ENCODE results near the gene SLC16A2. TPM values are rescaled to one million over a fixed set of nuclear protein-coding genes. Genes with fewer than 3 reads are reported as not detected.
A peak's percentile ranks its signal among the peaks of the same experiment; 100 is the strongest.

Gene SLC16A2
- total RNA-seq, 4 donors from 2014 or later: 6.4 to 12.1 (median 9.4) TPM

- H3K27me3 ChIP-seq: no peaks in the 10 kb centered on the region
- H3K27ac ChIP-seq: peak overlapping the region; percentile 91 to 97 (median 92)
- H3K9me3 ChIP-seq: no peaks in the 10 kb centered on the region
- peak overlapping the region; percentile 62 to 80 for H3K4me3 ChIP-seq
- peaks cover 0 to 25% (median 3%) of the 10 kb centered on the region in 3 donors for H3K4me1 ChIP-seq
- ATAC-seq: peak; percentile 86
- WGBS, 2 donors (ENCODE audit: low coverage in 1 of 2): no CpG with 5 or more reads among the region's 54 CpGs
- no peaks in the 10 kb centered on the region for H3K36me3 ChIP-seq
- TF ChIP-seq CTCF (IDR thresholded peaks at IDR 0.05): no peak
- peak; percentile 37 to 40 for TF ChIP-seq POLR2A (IDR thresholded peaks at IDR 0.05)
- TF ChIP-seq POLR2AphosphoS5 (IDR thresholded peaks at IDR 0.05): peak; percentile 60
Observed at GRCh38 chrX:74420196-74421035, 877 bp upstream of the SLC16A2 start.

GRCh38 chrX:74421740-74422352, 553 bp downstream of the SLC16A2 start:
- H3K27me3 ChIP-seq: no peaks in the 10 kb centered on the region
- TF ChIP-seq CTCF (IDR thresholded peaks at IDR 0.05) (no peak), EP300 (IDR thresholded peaks at IDR 0.05) (no peak), POLR2A (IDR thresholded peaks at IDR 0.05) (no peak), POLR2AphosphoS5 (IDR thresholded peaks at IDR 0.05) (no peak)
- H3K9me3 ChIP-seq: no peaks in the 10 kb centered on the region
- H3K4me3 ChIP-seq: peak overlapping the region; percentile 62 to 80
- H3K27ac ChIP-seq: peak overlapping the region; percentile 47 to 92 (median 92)
- H3K4me1 ChIP-seq: peaks cover 0 to 25% (median 3%) of the 10 kb centered on the region in 3 donors
- no peak for ATAC-seq
- no peaks in the 10 kb centered on the region for H3K36me3 ChIP-seq
- 1% methylated on average over 17 of the region's 46 CpGs; no CpG with 5 or more reads in 1 of the 2 donors for WGBS, 2 donors (ENCODE audit: low coverage in 1 of 2)

- no peaks in the 10 kb centered on the region for H3K36me3 ChIP-seq
- H3K9me3 ChIP-seq: no peaks in the 10 kb centered on the region
- peaks cover 0 to 25% (median 3%) of the 10 kb centered on the region in 3 donors for H3K4me1 ChIP-seq
- TF ChIP-seq CTCF (IDR thresholded peaks at IDR 0.05): peak in 1 of 4 experiments; percentile 20
- TF ChIP-seq EP300 (IDR thresholded peaks at IDR 0.05): no peak
- TF ChIP-seq POLR2A (IDR thresholded peaks at IDR 0.05): peak; percentile 24 to 39
- TF ChIP-seq POLR2AphosphoS5 (IDR thresholded peaks at IDR 0.05): peak; percentile 61
- ATAC-seq: peak; percentile 54
- H3K27me3 ChIP-seq: no peaks in the 10 kb centered on the region
- peak overlapping the region; percentile 0 to 92 (median 92) for H3K27ac ChIP-seq
- 44% methylated on average over 5 of the region's 44 CpGs; no CpG with 5 or more reads in 1 of the 2 donors for WGBS, 2 donors (ENCODE audit: low coverage in 1 of 2)
- peak overlapping the region; percentile 62 to 80 for H3K4me3 ChIP-seq
Observed at GRCh38 chrX:74422576-74423288, 1.4 kb downstream of the SLC16A2 start.

- no peaks in the 10 kb centered on the region for H3K36me3 ChIP-seq
- no peak for TF ChIP-seq POLR2AphosphoS5 (IDR thresholded peaks at IDR 0.05)
- no peak for TF ChIP-seq EP300 (IDR thresholded peaks at IDR 0.05)
- TF ChIP-seq POLR2A (IDR thresholded peaks at IDR 0.05): no peak
- TF ChIP-seq CTCF (IDR thresholded peaks at IDR 0.05): no peak
- ATAC-seq: no peak
- WGBS, 2 donors (ENCODE audit: low coverage in 1 of 2): 73% methylated on average over 2 of the region's 6 CpGs; no CpG with 5 or more reads in 1 of the 2 donors
- H3K4me1 ChIP-seq: peaks cover 0 to 25% (median 3%) of the 10 kb centered on the region in 3 donors
- H3K27ac ChIP-seq: peak overlapping the region in 3 of 4 donors; percentile 91 to 92 (median 92)
- H3K4me3 ChIP-seq: peak overlapping the region in 1 of 2 donors; percentile 62
- H3K27me3 ChIP-seq: no peaks in the 10 kb centered on the region
- H3K9me3 ChIP-seq: no peaks in the 10 kb centered on the region
Observed at GRCh38 chrX:74423289-74423998, 2.2 kb downstream of the SLC16A2 start.

Data from gastroesophageal sphincter (tissue), 4 donors.